ENCODE measurements around the gene EXOC2. TPM values are rescaled to one million over a fixed set of nuclear protein-coding genes. Genes with fewer than 3 reads are reported as not detected.

Gene EXOC2
- total and polyA plus RNA-seq, 2 of the 13 experiments (the other 11 are each of a cell fraction or from before 2014, with no cell fraction given): 12.6 to 22.9 TPM

DNA sequence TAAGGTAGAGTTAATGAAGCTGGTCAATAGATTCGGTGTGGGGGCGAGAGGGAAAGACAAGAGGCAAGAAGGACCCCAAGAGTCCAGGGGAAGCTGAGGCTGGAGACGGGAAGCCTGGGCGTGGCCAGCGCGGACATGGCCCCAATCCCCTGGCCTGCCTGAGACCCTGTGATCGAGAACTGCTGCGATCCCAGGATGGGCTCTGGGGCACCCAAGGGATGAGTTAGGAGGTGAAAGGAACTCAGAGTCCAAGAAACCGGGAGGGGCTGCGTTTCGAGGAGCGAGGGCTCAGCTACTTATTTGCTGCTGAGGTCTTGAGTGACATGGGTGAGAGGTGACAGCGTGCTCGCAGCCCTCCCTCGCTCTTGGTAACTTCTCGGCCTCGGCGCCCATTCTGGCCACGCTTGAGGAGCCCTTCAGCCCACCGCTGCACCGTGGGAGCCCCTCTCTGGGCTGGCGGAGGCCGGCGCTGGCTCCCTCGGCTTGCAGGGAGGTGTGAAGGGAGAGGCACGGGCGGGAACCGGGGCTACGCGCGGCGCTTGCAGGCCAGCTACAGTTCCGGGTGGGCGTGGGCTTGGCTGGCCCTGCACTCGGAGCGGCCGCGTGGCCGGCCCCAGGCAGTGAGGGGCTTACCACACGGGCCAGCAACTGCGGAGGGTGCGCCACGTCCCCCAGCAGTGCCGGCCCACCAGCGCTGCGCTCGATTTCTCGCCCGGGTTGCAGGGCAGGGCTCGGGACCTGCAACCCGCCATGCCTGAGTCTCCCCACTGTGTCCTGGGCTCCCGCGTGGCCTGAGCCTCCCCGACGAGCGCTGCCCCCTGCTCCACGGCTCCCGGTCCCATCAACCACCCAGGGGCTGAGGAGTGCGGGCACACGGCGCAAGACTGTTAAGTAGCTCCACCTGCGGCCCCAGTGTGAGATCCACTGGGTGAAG is 243.2 kb downstream of the EXOC2 start (continued):
- TF ChIP-seq, protein P1, sequence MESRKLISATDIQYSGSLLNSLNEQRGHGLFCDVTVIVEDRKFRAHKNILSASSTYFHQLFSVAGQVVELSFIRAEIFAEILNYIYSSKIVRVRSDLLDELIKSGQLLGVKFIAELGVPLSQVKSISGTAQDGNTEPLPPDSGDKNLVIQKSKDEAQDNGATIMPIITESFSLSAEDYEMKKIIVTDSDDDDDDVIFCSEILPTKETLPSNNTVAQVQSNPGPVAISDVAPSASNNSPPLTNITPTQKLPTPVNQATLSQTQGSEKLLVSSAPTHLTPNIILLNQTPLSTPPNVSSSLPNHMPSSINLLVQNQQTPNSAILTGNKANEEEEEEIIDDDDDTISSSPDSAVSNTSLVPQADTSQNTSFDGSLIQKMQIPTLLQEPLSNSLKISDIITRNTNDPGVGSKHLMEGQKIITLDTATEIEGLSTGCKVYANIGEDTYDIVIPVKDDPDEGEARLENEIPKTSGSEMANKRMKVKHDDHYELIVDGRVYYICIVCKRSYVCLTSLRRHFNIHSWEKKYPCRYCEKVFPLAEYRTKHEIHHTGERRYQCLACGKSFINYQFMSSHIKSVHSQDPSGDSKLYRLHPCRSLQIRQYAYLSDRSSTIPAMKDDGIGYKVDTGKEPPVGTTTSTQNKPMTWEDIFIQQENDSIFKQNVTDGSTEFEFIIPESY (CRISPR knock-in tag; IDR thresholded peaks at IDR 0.05): no peak
- no peak for TF ChIP-seq DNMT3B (CRISPR knock-in tag; conservative IDR thresholded peaks at IDR 0.05)

- Histone ChIP-seq H3K4me2 (ENCODE audit: low read depth, low read length) (no peak overlapping the region), H3K27me3 (ENCODE audit: control insufficient read depth in 1 of 2, insufficient read depth in 2 of 2, low read length in 2 of 2) (peaks cover 11 to 71% of the 10 kb centered on the region in 2 experiments; a peak in 4 of 5 replicates), H3K4me1 (ENCODE audit: insufficient read depth, low read length) (no peaks in the 10 kb centered on the region), H3K36me3 (replicated peaks in 1 of 2; ENCODE audit: control insufficient read depth in 1 of 2, insufficient read depth in 2 of 2, low read length in 2 of 2) (no peaks in the 10 kb centered on the region), H2AFZ (ENCODE audit: low read length) (no peak overlapping the region), H3K79me2 (ENCODE audit: insufficient read depth, low read length) (no peaks in the 10 kb centered on the region), H3K4me3 (replicated peaks in 1 of 3; ENCODE audit: insufficient read depth in 1 of 3, low read depth in 2 of 3, low read length in 3 of 3) (no peak overlapping the region), H3K9me3 (ENCODE audit: low read length) (no peaks in the 10 kb centered on the region), H4K20me1 (ENCODE audit: insufficient read depth, low read length) (no peaks in the 10 kb centered on the region; the same call in 1 of the 2 replicates), H3K27ac (ENCODE audit: extremely low read length, insufficient read depth, low read length) (no peak overlapping the region), H3K9ac (ENCODE audit: insufficient read depth, low read depth, low read length) (no peak overlapping the region)
- ChIA-PET POLR2A (no interaction called here), CTCF (ENCODE audit: low intra/inter-chr PET ratio, low total read pairs) (no interaction called here)
- intact Hi-C loops (cut with micrococcal nuclease; ENCODE audit: unreplicated experiment): no loop called here
- FAIRE-seq (no peak), DNase-seq (ENCODE audit: low spot score) (no peak), ATAC-seq (no peak)
- in situ Hi-C loops (cut with HindIII; ENCODE audit: extremely low pct_ligation_motif_present, low pct_unique_long_range_greater_than_20kb): no loop called here
- no TSS peak for BruUV-seq (replicated peaks)
- WGBS (ENCODE audit: low lambda C conversion rate): 56% methylated on average over 11 of the region's 12 CpGs
- TF ChIP-seq, protein P2, sequence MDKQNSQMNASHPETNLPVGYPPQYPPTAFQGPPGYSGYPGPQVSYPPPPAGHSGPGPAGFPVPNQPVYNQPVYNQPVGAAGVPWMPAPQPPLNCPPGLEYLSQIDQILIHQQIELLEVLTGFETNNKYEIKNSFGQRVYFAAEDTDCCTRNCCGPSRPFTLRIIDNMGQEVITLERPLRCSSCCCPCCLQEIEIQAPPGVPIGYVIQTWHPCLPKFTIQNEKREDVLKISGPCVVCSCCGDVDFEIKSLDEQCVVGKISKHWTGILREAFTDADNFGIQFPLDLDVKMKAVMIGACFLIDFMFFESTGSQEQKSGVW (CRISPR knock-in tag; IDR thresholded peaks at IDR 0.05; ENCODE audit: borderline replicate concordance): no peak
- TF ChIP-seq, protein P3, sequence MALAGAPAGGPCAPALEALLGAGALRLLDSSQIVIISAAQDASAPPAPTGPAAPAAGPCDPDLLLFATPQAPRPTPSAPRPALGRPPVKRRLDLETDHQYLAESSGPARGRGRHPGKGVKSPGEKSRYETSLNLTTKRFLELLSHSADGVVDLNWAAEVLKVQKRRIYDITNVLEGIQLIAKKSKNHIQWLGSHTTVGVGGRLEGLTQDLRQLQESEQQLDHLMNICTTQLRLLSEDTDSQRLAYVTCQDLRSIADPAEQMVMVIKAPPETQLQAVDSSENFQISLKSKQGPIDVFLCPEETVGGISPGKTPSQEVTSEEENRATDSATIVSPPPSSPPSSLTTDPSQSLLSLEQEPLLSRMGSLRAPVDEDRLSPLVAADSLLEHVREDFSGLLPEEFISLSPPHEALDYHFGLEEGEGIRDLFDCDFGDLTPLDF (CRISPR knock-in tag; IDR thresholded peaks at IDR 0.05): no peak
- no peak for TF ChIP-seq KLF15 (CRISPR knock-in tag; IDR thresholded peaks at IDR 0.05; ENCODE audit: borderline replicate concordance)
- no peak for TF ChIP-seq MIER2 (CRISPR knock-in tag; IDR thresholded peaks at IDR 0.05)
- TF ChIP-seq, protein P4, sequence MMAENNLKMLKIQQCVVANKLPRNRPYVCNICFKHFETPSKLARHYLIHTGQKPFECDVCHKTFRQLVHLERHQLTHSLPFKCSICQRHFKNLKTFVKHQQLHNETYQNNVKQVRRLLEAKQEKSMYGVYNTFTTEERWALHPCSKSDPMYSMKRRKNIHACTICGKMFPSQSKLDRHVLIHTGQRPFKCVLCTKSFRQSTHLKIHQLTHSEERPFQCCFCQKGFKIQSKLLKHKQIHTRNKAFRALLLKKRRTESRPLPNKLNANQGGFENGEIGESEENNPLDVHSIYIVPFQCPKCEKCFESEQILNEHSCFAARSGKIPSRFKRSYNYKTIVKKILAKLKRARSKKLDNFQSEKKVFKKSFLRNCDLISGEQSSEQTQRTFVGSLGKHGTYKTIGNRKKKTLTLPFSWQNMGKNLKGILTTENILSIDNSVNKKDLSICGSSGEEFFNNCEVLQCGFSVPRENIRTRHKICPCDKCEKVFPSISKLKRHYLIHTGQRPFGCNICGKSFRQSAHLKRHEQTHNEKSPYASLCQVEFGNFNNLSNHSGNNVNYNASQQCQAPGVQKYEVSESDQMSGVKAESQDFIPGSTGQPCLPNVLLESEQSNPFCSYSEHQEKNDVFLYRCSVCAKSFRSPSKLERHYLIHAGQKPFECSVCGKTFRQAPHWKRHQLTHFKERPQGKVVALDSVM (CRISPR knock-in tag; IDR thresholded peaks at IDR 0.05): no peak
- TF ChIP-seq NCOA2 (CRISPR knock-in tag; IDR thresholded peaks at IDR 0.05): no peak
- no peak for TF ChIP-seq KMT2A (CRISPR knock-in tag; IDR thresholded peaks at IDR 0.05)
- TF ChIP-seq, protein P5, sequence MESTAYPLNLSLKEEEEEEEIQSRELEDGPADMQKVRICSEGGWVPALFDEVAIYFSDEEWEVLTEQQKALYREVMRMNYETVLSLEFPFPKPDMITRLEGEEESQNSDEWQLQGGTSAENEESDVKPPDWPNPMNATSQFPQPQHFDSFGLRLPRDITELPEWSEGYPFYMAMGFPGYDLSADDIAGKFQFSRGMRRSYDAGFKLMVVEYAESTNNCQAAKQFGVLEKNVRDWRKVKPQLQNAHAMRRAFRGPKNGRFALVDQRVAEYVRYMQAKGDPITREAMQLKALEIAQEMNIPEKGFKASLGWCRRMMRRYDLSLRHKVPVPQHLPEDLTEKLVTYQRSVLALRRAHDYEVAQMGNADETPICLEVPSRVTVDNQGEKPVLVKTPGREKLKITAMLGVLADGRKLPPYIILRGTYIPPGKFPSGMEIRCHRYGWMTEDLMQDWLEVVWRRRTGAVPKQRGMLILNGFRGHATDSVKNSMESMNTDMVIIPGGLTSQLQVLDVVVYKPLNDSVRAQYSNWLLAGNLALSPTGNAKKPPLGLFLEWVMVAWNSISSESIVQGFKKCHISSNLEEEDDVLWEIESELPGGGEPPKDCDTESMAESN (CRISPR knock-in tag; conservative IDR thresholded peaks at IDR 0.05): no peak
- no peak for TF ChIP-seq ZNF143 (CRISPR knock-in tag; IDR thresholded peaks at IDR 0.05)
Observed at GRCh38 chr6:449057-449430, 243.9 kb downstream of the EXOC2 start.

Data from HepG2 (cell line).